ENCODE measurements around the gene AKT2.

The AKT2 gene

DNA sequence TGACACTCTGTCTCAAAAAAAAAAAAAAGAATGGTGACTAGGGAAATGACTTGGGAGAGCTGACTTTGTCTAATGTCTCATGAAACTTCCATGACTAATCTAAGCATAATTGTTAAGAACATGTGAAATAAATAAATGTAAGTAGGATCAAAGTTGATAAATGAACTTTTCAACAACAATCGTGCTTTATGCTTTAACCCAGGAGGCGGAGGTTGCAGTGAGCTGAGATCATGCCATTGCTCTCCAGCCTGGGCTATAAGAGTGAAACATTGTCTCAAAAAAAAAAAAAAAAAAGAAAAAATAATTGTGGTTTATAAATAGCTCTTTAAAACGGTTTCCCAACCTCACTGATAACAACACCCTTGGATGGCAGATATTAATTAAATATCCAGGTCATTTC is 12.9 kb upstream of the AKT2 start:
- no peaks in the 10 kb centered on the region for H3K9me3 ChIP-seq (ENCODE audit: low read length)

DNA sequence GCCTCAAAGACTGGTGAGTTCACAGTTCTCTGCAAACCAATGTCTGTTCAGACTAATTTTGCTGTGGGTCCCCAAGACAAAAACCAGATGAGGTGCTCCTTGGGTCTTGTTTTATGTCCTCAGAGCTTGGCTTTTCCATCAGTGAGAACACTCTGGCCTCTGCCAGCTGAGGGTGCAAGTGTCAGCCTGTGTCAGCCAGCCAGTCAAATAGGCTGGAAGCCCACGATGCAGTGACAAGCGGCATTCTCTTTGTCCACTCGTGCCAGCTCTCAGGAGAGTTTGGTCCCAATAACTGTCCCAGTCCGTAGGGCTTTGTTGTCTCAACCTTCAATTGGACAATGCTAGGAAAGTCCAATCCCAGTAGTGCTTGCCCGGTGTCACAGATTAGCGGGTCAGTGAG is 9.4 kb upstream of the AKT2 start:
- Histone ChIP-seq H3K27ac (ENCODE audit: low read depth, low read length) (no peak overlapping the region), H3K9me3 (ENCODE audit: low read length) (no peaks in the 10 kb centered on the region), H3K4me3 (ENCODE audit: low read depth in 1 of 2, low read length in 2 of 2) (no peak overlapping the region), H3K4me1 (ENCODE audit: insufficient read depth, low read length) (no peaks in the 10 kb centered on the region), H3K9ac (ENCODE audit: low read length) (no peak overlapping the region), H3K27me3 (ENCODE audit: control insufficient read depth in 1 of 2, insufficient read depth in 2 of 2, low read length in 2 of 2) (no peaks in the 10 kb centered on the region), H3K36me3 (ENCODE audit: insufficient read depth, low read length) (no peaks in the 10 kb centered on the region)

More for the DNA sequence above, 12.9 kb upstream of the AKT2 start:
- H3K27ac ChIP-seq (ENCODE audit: low read depth, low read length), result no peak overlapping the region
- no peaks in the 10 kb centered on the region for H3K27me3 ChIP-seq (ENCODE audit: control insufficient read depth in 1 of 2, insufficient read depth in 2 of 2, low read length in 2 of 2)
- no peak overlapping the region for H3K9ac ChIP-seq (ENCODE audit: low read length)
- H3K4me3 ChIP-seq (ENCODE audit: low read depth in 1 of 2, low read length in 2 of 2), result no peak overlapping the region
- H3K4me1 ChIP-seq (ENCODE audit: insufficient read depth, low read length), result no peaks in the 10 kb centered on the region
- H3K36me3 ChIP-seq (ENCODE audit: insufficient read depth, low read length), result no peaks in the 10 kb centered on the region

DNA sequence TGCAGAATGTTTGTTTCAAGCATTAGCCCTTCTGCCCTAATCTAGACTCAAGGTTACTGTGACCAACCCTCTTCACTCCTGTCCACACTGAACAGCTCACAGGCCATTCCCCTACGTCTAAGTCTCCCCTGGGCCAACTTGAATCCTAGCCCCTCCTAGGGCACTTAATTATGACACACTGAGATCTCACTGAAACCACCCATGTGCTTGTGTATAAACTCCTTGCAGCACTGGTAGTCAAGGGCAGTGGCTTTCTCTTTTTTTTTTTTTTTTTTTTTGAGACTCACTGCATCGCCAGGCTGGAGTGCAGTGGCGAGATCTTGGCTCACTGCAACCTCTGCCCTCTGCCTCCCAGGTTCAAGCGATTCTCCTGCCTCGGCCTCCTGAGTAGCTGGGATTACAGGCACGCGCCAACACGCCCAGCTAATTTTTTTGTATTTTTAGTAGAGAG is 1.9 kb upstream of the AKT2 start:
- peaks cover 26% of the 10 kb centered on the region for H3K4me1 ChIP-seq (ENCODE audit: insufficient read depth, low read length)
- H3K36me3 ChIP-seq (ENCODE audit: insufficient read depth, low read length), result peaks cover 5% of the 10 kb centered on the region
- H3K27me3 ChIP-seq (ENCODE audit: control insufficient read depth in 1 of 2, insufficient read depth in 2 of 2, low read length in 2 of 2), result no peaks in the 10 kb centered on the region
- H3K27ac ChIP-seq (ENCODE audit: low read depth, low read length), result no peak overlapping the region
- no peak overlapping the region for H3K9ac ChIP-seq (ENCODE audit: low read length)
- no peaks in the 10 kb centered on the region for H3K9me3 ChIP-seq (ENCODE audit: low read length)
- no peak overlapping the region for H3K4me3 ChIP-seq (ENCODE audit: low read depth in 1 of 2, low read length in 2 of 2)

DNA sequence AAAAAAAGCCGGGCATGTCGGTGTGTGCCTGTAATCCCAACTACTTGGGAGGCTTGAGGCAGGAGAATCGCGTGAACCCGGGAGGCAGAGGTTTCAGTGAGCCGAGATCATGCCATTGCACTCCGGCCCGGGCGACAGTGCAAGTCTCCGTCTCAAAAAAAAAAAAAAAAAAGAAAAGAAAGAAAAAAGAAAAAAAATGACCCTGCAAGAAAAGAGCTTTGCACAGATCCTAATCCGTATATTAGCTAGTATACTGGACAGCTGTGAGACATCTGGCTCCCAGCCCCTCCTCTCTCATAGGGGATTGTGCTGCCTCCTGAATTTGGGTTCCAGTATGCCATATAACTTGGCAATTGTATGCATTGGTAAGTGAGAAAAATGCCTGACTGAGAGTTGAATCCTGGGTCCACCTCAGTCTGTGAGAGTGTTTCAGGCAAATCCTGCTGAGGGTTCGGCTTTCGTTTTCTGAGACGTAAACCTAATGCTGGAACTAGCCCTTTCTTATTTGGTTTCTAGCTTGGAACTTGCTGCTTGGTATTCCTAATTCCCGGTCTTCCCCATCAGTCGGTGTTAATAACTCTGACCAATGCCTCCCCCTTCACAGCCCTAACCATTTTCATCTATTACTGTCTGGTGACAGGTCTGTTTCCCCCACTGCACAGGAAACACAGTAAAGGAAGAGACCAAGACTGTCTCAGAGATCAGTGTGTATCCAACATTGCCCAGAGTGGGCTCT is 1.3 kb upstream of the AKT2 start:
- peaks cover 31% of the 10 kb centered on the region for H3K4me1 ChIP-seq (ENCODE audit: insufficient read depth, low read length)
- H3K27me3 ChIP-seq (ENCODE audit: control insufficient read depth in 1 of 2, insufficient read depth in 2 of 2, low read length in 2 of 2), result no peaks in the 10 kb centered on the region
- no peak overlapping the region for H3K27ac ChIP-seq (ENCODE audit: low read depth, low read length)
- H3K9ac ChIP-seq (ENCODE audit: low read length), result no peak overlapping the region
- peak overlapping the region in 1 of 2 donors; percentile 55 for H3K4me3 ChIP-seq (ENCODE audit: low read depth in 1 of 2, low read length in 2 of 2)
- H3K9me3 ChIP-seq (ENCODE audit: low read length), result no peaks in the 10 kb centered on the region
- H3K36me3 ChIP-seq (ENCODE audit: insufficient read depth, low read length), result peaks cover 9% of the 10 kb centered on the region

DNA sequence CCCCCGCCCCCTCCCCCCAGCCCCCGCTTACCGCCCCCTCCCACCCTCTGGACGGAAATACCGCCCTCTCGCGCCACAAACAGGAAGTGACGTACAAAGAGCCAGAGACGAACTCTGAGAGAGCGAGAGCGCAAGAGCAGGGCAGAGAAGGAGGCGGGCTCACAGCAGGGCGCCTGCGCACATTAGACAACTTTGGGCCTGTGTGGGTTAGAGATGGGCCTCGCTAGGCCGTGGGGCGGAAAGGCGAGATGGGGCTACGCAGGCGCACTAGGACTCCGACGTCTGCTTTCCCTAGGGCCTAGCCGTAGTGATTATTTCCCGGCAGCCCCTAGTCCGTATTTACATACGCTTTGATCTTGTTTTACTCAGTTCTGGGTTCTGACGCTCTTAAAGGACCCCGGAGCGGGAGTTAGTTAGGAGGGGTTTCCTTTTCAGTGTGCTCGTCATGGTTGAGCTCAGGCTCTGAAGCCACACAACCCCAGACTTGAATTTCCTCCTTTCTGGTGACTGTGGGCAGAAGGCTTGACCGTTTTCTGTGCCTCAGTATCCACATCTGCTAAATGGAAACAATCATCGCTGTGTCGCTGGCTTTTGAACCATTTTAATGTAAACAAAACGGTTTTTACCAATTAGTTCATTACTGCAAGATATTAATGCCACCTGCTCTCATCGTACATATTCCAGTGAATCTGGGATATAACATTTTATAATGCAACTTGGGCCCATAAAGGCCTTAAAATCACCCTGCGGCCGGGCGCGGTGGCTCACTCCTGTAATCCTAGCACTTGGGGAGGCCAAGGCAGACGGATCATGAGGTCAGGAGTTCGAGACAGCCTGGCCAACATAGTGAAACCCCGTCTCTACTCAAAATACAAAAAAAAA is 449 bp upstream of the AKT2 start:
- Histone ChIP-seq H3K9ac (ENCODE audit: low read length) (peak overlapping the region; percentile 57), H3K36me3 (ENCODE audit: insufficient read depth, low read length) (peaks cover 9% of the 10 kb centered on the region), H3K9me3 (ENCODE audit: low read length) (no peaks in the 10 kb centered on the region), H3K4me3 (ENCODE audit: low read depth in 1 of 2, low read length in 2 of 2) (peak overlapping the region; percentile 55 to 87), H3K27me3 (ENCODE audit: control insufficient read depth in 1 of 2, insufficient read depth in 2 of 2, low read length in 2 of 2) (no peaks in the 10 kb centered on the region), H3K27ac (ENCODE audit: low read depth, low read length) (peak overlapping the region; percentile 99), H3K4me1 (ENCODE audit: insufficient read depth, low read length) (peaks cover 39% of the 10 kb centered on the region)

DNA sequence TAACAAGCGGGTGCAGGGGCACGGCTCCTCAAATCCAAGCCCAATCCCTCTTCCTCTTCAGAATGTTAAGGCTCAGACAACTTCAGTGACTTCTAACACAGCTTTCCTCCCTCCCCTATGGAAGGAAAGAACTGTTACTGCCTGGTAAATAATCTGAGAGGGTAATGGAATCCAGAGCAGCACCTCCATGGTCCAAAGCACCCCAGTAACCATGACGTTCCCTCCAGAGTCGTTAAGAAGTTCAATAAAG is 969 bp downstream of the AKT2 start:
- Histone ChIP-seq H3K27ac (ENCODE audit: low read depth, low read length) (peak overlapping the region; percentile 84), H3K9ac (ENCODE audit: low read length) (peak overlapping the region; percentile 74), H3K27me3 (ENCODE audit: control insufficient read depth in 1 of 2, insufficient read depth in 2 of 2, low read length in 2 of 2) (no peaks in the 10 kb centered on the region), H3K4me3 (ENCODE audit: low read depth in 1 of 2, low read length in 2 of 2) (peak overlapping the region; percentile 82 to 87), H3K36me3 (ENCODE audit: insufficient read depth, low read length) (peaks cover 9% of the 10 kb centered on the region), H3K4me1 (ENCODE audit: insufficient read depth, low read length) (peaks cover 52% of the 10 kb centered on the region), H3K9me3 (ENCODE audit: low read length) (no peaks in the 10 kb centered on the region)

DNA sequence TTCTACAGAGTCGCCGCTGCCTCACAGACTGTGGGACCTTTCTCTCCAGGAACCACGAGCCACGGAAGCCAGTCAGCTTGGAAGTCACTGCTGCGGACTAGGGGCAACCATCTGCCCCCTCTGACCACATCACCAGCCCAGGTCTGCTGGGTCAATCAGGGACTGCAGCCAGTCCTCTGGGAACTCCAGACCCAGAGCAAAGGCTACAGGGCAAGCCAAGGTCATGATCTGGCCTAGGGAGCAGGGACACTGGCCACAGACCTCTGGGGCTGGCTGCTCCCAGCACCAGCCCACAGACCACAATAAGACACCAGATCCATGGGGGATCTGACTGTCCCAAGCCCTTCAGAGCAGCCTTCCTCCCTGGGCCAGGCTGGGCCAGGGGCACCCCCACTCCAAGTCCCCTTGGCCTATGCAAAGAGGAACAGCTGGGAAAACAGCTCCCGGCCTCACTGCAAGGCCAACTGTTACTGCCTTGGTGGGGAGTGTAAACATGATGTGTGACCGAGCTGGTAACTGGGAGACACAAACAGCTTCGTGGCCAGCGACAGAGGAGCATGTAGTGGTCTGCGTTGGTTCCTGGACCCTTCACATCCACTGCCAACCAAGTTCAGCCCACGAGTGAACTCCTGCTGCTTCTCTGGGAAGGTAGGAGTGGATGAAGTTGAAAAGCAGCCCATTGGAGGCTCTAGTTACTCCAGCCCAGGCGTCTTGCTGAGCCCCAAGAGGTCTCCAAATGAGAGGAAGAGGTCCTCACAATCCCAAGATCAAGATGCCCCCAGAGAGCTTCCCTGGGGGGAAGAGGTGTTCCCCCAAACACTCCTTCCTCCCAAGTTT is 1.5 kb downstream of the AKT2 start:
- Histone ChIP-seq H3K4me1 (ENCODE audit: insufficient read depth, low read length) (peaks cover 56% of the 10 kb centered on the region), H3K27ac (ENCODE audit: low read depth, low read length) (peak overlapping the region; percentile 84), H3K4me3 (ENCODE audit: low read depth in 1 of 2, low read length in 2 of 2) (peak overlapping the region; percentile 82 to 87), H3K27me3 (ENCODE audit: control insufficient read depth in 1 of 2, insufficient read depth in 2 of 2, low read length in 2 of 2) (no peaks in the 10 kb centered on the region), H3K9ac (ENCODE audit: low read length) (peak overlapping the region; percentile 74), H3K36me3 (ENCODE audit: insufficient read depth, low read length) (peaks cover 9% of the 10 kb centered on the region), H3K9me3 (ENCODE audit: low read length) (no peaks in the 10 kb centered on the region)

DNA sequence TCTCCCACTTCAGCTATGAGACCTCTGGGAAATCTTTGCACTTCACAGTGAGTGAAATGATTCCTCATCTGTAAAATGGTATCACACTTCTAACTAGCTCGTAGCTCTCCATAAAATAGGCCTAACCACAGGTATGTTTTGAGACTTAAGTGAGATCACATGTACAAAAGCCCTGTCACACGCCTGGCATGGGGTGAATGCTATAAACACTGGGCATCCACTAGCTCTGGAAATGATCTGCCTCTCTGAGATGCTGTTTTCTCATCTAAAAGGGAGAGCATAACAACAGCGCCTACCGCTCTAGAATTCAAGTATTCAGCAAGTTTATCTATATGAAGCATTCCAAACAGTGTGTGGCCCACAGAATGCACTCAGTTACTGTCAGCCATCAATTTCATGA is 2.2 kb downstream of the AKT2 start:
- peaks cover 63% of the 10 kb centered on the region for H3K4me1 ChIP-seq (ENCODE audit: insufficient read depth, low read length)
- no peak overlapping the region for H3K4me3 ChIP-seq (ENCODE audit: low read depth in 1 of 2, low read length in 2 of 2)
- no peak overlapping the region for H3K9ac ChIP-seq (ENCODE audit: low read length)
- no peaks in the 10 kb centered on the region for H3K27me3 ChIP-seq (ENCODE audit: control insufficient read depth in 1 of 2, insufficient read depth in 2 of 2, low read length in 2 of 2)
- H3K36me3 ChIP-seq (ENCODE audit: insufficient read depth, low read length), result peaks cover 9% of the 10 kb centered on the region
- no peaks in the 10 kb centered on the region for H3K9me3 ChIP-seq (ENCODE audit: low read length)
- no peak overlapping the region for H3K27ac ChIP-seq (ENCODE audit: low read depth, low read length)

DNA sequence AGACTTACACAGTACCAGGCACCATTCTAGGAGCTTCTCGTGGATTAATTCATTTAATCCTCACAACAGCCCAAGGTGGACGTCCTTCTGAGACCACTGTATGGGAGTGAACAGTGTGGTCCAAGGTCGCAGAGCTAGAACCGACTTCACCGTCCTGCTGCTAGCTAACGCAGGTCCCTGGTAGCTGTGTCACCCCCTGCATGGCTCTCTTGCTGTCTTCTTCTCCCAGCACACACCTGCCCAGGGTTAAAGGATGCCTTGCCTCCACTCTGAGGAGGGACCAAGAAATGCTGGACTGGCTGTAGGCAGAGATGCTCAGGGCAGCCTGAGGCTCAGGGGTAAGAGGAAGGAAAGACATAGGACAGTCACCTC is 3.0 kb downstream of the AKT2 start:
- H3K27me3 ChIP-seq (ENCODE audit: control insufficient read depth in 1 of 2, insufficient read depth in 2 of 2, low read length in 2 of 2), result no peaks in the 10 kb centered on the region
- H3K4me3 ChIP-seq (ENCODE audit: low read depth in 1 of 2, low read length in 2 of 2), result no peak overlapping the region
- H3K9ac ChIP-seq (ENCODE audit: low read length), result no peak overlapping the region
- no peaks in the 10 kb centered on the region for H3K9me3 ChIP-seq (ENCODE audit: low read length)
- peaks cover 70% of the 10 kb centered on the region for H3K4me1 ChIP-seq (ENCODE audit: insufficient read depth, low read length)
- H3K27ac ChIP-seq (ENCODE audit: low read depth, low read length), result no peak overlapping the region
- H3K36me3 ChIP-seq (ENCODE audit: insufficient read depth, low read length), result peaks cover 9% of the 10 kb centered on the region

DNA sequence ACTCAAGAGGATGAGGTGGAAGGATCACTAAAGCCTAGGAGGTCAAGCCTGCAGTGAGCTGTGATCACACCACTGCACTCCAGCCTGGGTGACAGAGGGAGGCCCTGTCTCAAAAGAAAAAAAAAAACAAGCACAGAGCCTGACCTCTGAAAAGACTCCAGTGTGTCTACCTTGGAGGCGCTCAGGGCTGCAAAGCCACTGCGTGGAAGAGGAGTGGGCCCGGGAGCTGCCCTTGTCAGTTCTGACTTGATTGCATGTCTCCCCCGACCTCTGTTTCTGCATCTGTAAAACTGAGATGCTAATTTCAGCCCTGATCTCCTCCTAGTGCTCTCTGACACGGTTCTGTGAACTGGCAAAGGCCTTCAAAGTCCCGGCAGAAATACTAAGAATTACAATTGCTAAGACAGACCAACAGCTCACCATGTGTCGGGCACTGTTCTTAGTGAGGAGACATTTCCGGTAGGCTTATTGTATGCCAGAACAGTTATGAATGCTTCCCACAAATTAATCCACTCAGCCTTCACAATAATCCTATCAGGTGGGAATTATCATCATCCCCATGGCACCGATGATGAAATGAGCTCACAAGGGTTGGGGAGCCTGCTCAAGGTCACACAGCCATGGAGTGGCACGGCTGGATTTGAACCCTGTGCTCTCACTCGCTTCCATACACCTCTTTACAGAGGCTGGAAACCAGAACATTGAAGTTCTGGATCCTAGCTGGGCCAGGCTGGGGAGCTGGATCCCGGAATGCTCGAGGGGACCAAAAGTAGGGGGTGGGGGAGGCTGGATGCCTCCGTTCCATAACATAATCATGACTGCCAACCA is 3.5 kb downstream of the AKT2 start:
- Histone ChIP-seq H3K4me3 (ENCODE audit: low read depth in 1 of 2, low read length in 2 of 2) (no peak overlapping the region), H3K36me3 (ENCODE audit: insufficient read depth, low read length) (peaks cover 9% of the 10 kb centered on the region), H3K4me1 (ENCODE audit: insufficient read depth, low read length) (peaks cover 70% of the 10 kb centered on the region), H3K27me3 (ENCODE audit: control insufficient read depth in 1 of 2, insufficient read depth in 2 of 2, low read length in 2 of 2) (no peaks in the 10 kb centered on the region), H3K27ac (ENCODE audit: low read depth, low read length) (no peak overlapping the region), H3K9me3 (ENCODE audit: low read length) (no peaks in the 10 kb centered on the region), H3K9ac (ENCODE audit: low read length) (no peak overlapping the region)
